NCI-H1105 (cell line): ENCODE results near the gene TOMM34.

Experiments
- DNase-seq: peaks from one replicate; lab custom pipeline; 2025; lab: John Stamatoyannopoulos, UW

Gene TOMM34

GRCh38 chr20:44962483-44962882, 2.3 kb upstream of the TOMM34 start:
- DNase-seq = no peak

GRCh38 chr20:44961870-44962267, 1.7 kb upstream of the TOMM34 start:
- no peak for DNase-seq

GRCh38 chr20:44961011-44961869, 1.0 kb upstream of the TOMM34 start:
- no peak for DNase-seq

- DNase-seq = no peak
Measured at GRCh38 chr20:44959638-44960102, 527 bp downstream of the TOMM34 start.

- no peak for DNase-seq
Measured at GRCh38 chr20:44959082-44959637, 1.0 kb downstream of the TOMM34 start.

GRCh38 chr20:44958276-44958675, 1.9 kb downstream of the TOMM34 start:
- DNase-seq = no peak

GRCh38 chr20:44956410-44956809, 3.8 kb downstream of the TOMM34 start:
- no peak for DNase-seq

GRCh38 chr20:44955270-44955669, 4.9 kb downstream of the TOMM34 start:
- DNase-seq = no peak

GRCh38 chr20:44954211-44954610, 6.0 kb downstream of the TOMM34 start:
- no peak for DNase-seq

- no peak for DNase-seq
Measured at GRCh38 chr20:44952731-44953130, 7.5 kb downstream of the TOMM34 start.

GRCh38 chr20:44950368-44950767, 9.8 kb downstream of the TOMM34 start:
- DNase-seq = no peak

GRCh38 chr20:44948513-44948912, 11.7 kb downstream of the TOMM34 start:
- DNase-seq = no peak

GRCh38 chr20:44948107-44948506, 12.1 kb downstream of the TOMM34 start:
- no peak for DNase-seq

GRCh38 chr20:44946271-44946852, 13.8 kb downstream of the TOMM34 start:
- DNase-seq = no peak

GRCh38 chr20:44945261-44945660, 14.9 kb downstream of the TOMM34 start:
- DNase-seq = no peak

GRCh38 chr20:44943828-44944227, 16.4 kb downstream of the TOMM34 start:
- DNase-seq = no peak

GRCh38 chr20:44942264-44942973, 17.8 kb downstream of the TOMM34 start:
- DNase-seq = no peak

- DNase-seq = no peak
Measured at GRCh38 chr20:44941120-44941691, 19.0 kb downstream of the TOMM34 start.

- no peak for DNase-seq
Measured at GRCh38 chr20:44938637-44939036, 21.6 kb downstream of the TOMM34 start.

- DNase-seq = no peak
Measured at GRCh38 chr20:44936510-44936909, 23.7 kb downstream of the TOMM34 start.

GRCh38 chr20:44932916-44933315, 27.3 kb downstream of the TOMM34 start:
- DNase-seq = no peak

- no peak for DNase-seq
Measured at GRCh38 chr20:44931911-44932310, 28.3 kb downstream of the TOMM34 start.
